GM12878 (cell line): Measurements from ENCODE around the gene TSEN34. TPM values are rescaled to one million over a fixed set of nuclear protein-coding genes. Genes with fewer than 3 reads are reported as not detected.

Experiments used
- CHD2 ChIP-seq: IDR thresholded peaks from 2 replicates; pipeline ENCODE4 v1.6.1; 2011; ENCODE audit warnings: low read depth, low read length, improper control_type of control experiment, borderline replicate concordance
- FOS ChIP-seq: IDR thresholded peaks from 3 replicates; pipeline ENCODE4 v1.6.1; 2011; ENCODE audit warnings: borderline replicate concordance; ENCODE audit not compliant: insufficient read length; ENCODE audit errors: extremely low read depth
- NFYA ChIP-seq: IDR thresholded peaks from 2 replicates; pipeline ENCODE4 v1.6.1; 2011; ENCODE audit warnings: low read depth, mild to moderate bottlenecking, low read length, improper control_type of control experiment, borderline replicate concordance
- NRF1 ChIP-seq: conservative IDR thresholded peaks from 2 replicates; pipeline ENCODE4 v1.6.1; 2011; ENCODE audit warnings: mild to moderate bottlenecking, low read depth, low read length, improper control_type of control experiment
- RAD21 ChIP-seq: IDR thresholded peaks from 2 replicates; pipeline ENCODE4 v1.6.1; 2011; ENCODE audit warnings: mild to moderate bottlenecking, low read depth, low read length, moderate library complexity; ENCODE audit not compliant: insufficient read depth
- SP1 ChIP-seq: IDR thresholded peaks from one replicate; pipeline ENCODE4 v1.6.1; 2011; ENCODE audit warnings: low read depth, low read length
- polyA plus RNA-seq, 11 experiments: library from polyadenylated mRNA; depleted of rRNA in 4 of 11; unstranded in 6 of 11; stranded (reverse) in 5 of 11; fragments of >200 nt; fragmentation: Nextera tagmentation in 4 of 11; fragmentation: Illumina TruSeq in 1 of 11; extraction: Ambion mirVana in 4 of 11; extraction: Trizol in 1 of 11; gene quantifications; 1 replicate in 1 of 11; 2 replicates in 10 of 11; pipeline versions ENCODE4 v1.2.1 to v1.2.3, GENCODE V29; 2011 to 2016; ENCODE audit warnings: inconsistent platforms in 2 of 11, missing spikeins in 2 of 11, low read depth in 1 of 11
- total RNA-seq, 4 experiments: library from RNA; depleted of rRNA in 3 of 4; stranded (reverse); fragments of >200 nt in 3 of 4; fragmentation: Illumina TruSeq in 1 of 4; extraction: Trizol in 1 of 4; gene quantifications; 2 replicates each; pipeline versions ENCODE4 v1.2.1 to v1.2.3, GENCODE V29; 2013 to 2021
- TF ChIP-seq, protein P1 (sequence below): fragments of 450-650 bp; formaldehyde crosslinking; IDR thresholded peaks from 2 replicates; pipeline ENCODE4 v1.5.0; 2022; ENCODE audit warnings: mild to moderate bottlenecking, missing genetic modification characterization
- TF ChIP-seq, protein P2 (sequence below): fragments of 450-650 bp; IDR thresholded peaks from 2 replicates; pipeline ENCODE4 v1.6.1; 2017; ENCODE audit warnings: mild to moderate bottlenecking, moderate library complexity
- TF ChIP-seq, protein P3 (sequence below): fragments of 450-650 bp; IDR thresholded peaks from 2 replicates; pipeline ENCODE4 v1.6.1; 2016; ENCODE audit warnings: mild to moderate bottlenecking
- TF ChIP-seq, protein P4 (sequence below): IDR thresholded peaks from 2 replicates; pipeline ENCODE4 v1.6.1; 2012; ENCODE audit warnings: mild to moderate bottlenecking, low read depth, low read length

TSEN34 gene
- total and polyA plus RNA-seq, 10 of the 15 experiments (the other 5 are each of a cell fraction or from before 2014, with no cell fraction given), result 1.0 to 35.9 (median 16.8) TPM

DNA sequence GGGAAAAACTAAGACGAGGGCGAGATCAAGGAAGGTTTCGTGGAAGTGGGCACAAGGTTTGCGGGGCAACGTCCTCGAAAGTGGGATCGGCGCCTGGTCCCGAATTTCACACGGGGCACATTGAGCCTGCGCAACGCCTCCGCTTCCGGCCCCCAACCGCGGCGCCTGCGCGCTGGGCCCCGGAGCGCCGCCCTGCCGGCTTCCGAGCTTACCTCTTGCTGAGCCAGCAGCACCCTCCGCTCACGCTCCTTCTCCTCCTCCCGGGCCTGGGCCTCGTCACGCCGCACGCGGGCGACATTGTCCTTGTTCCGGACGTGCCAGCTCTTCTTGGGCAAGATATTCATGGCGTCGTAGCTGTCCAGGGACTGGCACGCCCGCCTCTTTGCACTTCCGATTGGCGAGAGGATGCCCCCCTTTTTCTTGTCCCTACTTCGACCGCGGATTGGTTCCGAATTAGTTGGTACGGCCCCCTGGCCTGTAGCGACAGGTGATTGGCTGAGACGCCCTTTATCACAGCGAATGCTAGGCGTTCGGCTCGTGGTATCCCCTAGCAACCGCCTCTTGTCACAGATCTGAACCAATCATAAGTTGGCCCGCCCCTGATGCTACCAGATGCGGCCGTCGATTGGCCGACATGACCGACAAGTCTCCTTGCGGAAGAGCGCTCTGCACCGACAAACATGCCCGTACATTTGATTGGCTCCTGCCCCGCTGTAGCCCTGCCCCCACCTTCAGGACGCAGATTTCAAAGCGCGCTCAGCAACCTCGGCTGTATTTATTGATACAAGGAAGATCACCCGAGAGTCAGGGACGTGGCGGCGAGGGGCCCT is 31.5 kb upstream of the TSEN34 start, which contains the start of gene LENG1 (continued):
- TF ChIP-seq, protein P1, sequence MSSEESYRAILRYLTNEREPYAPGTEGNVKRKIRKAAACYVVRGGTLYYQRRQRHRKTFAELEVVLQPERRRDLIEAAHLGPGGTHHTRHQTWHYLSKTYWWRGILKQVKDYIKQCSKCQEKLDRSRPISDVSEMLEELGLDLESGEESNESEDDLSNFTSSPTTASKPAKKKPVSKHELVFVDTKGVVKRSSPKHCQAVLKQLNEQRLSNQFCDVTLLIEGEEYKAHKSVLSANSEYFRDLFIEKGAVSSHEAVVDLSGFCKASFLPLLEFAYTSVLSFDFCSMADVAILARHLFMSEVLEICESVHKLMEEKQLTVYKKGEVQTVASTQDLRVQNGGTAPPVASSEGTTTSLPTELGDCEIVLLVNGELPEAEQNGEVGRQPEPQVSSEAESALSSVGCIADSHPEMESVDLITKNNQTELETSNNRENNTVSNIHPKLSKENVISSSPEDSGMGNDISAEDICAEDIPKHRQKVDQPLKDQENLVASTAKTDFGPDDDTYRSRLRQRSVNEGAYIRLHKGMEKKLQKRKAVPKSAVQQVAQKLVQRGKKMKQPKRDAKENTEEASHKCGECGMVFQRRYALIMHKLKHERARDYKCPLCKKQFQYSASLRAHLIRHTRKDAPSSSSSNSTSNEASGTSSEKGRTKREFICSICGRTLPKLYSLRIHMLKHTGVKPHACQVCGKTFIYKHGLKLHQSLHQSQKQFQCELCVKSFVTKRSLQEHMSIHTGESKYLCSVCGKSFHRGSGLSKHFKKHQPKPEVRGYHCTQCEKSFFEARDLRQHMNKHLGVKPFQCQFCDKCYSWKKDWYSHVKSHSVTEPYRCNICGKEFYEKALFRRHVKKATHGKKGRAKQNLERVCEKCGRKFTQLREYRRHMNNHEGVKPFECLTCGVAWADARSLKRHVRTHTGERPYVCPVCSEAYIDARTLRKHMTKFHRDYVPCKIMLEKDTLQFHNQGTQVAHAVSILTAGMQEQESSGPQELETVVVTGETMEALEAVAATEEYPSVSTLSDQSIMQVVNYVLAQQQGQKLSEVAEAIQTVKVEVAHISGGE, result 0 out of 2 replicates have a peak, but pooled peaks have one; percentile 25
- TF ChIP-seq FOS (peak; percentile 89), NFYA (peak; percentile 95), CHD2 (peak; percentile 97), SP1 (peak; percentile 99), RAD21 (no peak), NRF1 (peak; percentile 83)
- TF ChIP-seq, protein P2, sequence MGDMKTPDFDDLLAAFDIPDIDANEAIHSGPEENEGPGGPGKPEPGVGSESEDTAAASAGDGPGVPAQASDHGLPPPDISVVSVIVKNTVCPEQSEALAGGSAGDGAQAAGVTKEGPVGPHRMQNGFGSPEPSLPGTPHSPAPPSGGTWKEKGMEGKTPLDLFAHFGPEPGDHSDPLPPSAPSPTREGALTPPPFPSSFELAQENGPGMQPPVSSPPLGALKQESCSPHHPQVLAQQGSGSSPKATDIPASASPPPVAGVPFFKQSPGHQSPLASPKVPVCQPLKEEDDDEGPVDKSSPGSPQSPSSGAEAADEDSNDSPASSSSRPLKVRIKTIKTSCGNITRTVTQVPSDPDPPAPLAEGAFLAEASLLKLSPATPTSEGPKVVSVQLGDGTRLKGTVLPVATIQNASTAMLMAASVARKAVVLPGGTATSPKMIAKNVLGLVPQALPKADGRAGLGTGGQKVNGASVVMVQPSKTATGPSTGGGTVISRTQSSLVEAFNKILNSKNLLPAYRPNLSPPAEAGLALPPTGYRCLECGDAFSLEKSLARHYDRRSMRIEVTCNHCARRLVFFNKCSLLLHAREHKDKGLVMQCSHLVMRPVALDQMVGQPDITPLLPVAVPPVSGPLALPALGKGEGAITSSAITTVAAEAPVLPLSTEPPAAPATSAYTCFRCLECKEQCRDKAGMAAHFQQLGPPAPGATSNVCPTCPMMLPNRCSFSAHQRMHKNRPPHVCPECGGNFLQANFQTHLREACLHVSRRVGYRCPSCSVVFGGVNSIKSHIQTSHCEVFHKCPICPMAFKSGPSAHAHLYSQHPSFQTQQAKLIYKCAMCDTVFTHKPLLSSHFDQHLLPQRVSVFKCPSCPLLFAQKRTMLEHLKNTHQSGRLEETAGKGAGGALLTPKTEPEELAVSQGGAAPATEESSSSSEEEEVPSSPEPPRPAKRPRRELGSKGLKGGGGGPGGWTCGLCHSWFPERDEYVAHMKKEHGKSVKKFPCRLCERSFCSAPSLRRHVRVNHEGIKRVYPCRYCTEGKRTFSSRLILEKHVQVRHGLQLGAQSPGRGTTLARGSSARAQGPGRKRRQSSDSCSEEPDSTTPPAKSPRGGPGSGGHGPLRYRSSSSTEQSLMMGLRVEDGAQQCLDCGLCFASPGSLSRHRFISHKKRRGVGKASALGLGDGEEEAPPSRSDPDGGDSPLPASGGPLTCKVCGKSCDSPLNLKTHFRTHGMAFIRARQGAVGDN, result peak; percentile 79
- TF ChIP-seq, protein P3, sequence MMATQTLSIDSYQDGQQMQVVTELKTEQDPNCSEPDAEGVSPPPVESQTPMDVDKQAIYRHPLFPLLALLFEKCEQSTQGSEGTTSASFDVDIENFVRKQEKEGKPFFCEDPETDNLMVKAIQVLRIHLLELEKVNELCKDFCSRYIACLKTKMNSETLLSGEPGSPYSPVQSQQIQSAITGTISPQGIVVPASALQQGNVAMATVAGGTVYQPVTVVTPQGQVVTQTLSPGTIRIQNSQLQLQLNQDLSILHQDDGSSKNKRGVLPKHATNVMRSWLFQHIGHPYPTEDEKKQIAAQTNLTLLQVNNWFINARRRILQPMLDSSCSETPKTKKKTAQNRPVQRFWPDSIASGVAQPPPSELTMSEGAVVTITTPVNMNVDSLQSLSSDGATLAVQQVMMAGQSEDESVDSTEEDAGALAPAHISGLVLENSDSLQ, result peak; percentile 98
- TF ChIP-seq, protein P4, sequence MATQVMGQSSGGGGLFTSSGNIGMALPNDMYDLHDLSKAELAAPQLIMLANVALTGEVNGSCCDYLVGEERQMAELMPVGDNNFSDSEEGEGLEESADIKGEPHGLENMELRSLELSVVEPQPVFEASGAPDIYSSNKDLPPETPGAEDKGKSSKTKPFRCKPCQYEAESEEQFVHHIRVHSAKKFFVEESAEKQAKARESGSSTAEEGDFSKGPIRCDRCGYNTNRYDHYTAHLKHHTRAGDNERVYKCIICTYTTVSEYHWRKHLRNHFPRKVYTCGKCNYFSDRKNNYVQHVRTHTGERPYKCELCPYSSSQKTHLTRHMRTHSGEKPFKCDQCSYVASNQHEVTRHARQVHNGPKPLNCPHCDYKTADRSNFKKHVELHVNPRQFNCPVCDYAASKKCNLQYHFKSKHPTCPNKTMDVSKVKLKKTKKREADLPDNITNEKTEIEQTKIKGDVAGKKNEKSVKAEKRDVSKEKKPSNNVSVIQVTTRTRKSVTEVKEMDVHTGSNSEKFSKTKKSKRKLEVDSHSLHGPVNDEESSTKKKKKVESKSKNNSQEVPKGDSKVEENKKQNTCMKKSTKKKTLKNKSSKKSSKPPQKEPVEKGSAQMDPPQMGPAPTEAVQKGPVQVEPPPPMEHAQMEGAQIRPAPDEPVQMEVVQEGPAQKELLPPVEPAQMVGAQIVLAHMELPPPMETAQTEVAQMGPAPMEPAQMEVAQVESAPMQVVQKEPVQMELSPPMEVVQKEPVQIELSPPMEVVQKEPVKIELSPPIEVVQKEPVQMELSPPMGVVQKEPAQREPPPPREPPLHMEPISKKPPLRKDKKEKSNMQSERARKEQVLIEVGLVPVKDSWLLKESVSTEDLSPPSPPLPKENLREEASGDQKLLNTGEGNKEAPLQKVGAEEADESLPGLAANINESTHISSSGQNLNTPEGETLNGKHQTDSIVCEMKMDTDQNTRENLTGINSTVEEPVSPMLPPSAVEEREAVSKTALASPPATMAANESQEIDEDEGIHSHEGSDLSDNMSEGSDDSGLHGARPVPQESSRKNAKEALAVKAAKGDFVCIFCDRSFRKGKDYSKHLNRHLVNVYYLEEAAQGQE, result peak; percentile 23; the same call in 1 of the 2 replicates
